ENCODE measurements around the gene IRF7.
"Not testable (repeated sequence)": the region's sequence is repeated elsewhere in the genome, so short reads cannot be mapped to it uniquely, and the experiment has no call there.

The IRF7 gene

DNA sequence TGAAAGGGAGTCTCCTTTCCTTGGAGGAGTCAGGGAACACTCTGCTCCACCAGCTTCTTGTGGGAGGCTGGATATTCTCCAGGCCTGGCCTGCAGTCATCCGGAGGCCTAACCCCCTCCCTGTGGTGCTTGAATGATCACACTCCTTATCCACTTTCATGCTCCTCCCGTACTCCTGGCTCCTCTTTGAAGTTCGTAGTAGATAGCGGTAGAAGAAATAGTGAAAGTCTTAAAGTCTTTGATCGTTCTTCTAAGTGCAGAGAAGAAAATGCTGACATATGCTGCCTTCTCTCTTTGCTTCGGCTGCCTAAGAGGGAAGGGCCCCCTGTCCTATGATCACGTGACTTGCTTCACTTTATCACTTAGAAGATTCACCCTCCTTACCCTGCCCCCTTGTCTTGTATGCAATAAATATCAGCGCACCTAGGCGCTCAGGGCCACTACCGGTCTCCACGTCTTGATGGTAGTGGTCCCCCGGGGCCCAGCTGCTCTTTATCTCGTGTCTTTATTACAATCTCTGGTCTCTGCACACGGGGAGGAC is 41.6 kb downstream of the IRF7 start:
- peak; percentile 47 for DNase-seq (ENCODE audit: low read depth, low spot score)
- H3K4me3 ChIP-seq (ENCODE audit: low read length), result not testable (repeated sequence)

- H3K4me3 ChIP-seq (ENCODE audit: low read length), result no peak overlapping the region
- no peak for DNase-seq (ENCODE audit: low read depth, low spot score)
These were observed 42.5 kb downstream of the IRF7 start for GRCh38 chr11:573146-573759.

GRCh38 chr11:571802-572185 is 44.0 kb downstream of the IRF7 start:
- H3K4me3 ChIP-seq (ENCODE audit: low read length), result no peak overlapping the region
- no peak for DNase-seq (ENCODE audit: low read depth, low spot score)

GRCh38 chr11:569158-569885 is 46.4 kb downstream of the IRF7 start:
- no peak for DNase-seq (ENCODE audit: low read depth, low spot score)
- H3K4me3 ChIP-seq (ENCODE audit: low read length), result peak overlapping the region; percentile 64

GRCh38 chr11:568306-569157 is 47.2 kb downstream of the IRF7 start:
- peak overlapping the region; percentile 64 for H3K4me3 ChIP-seq (ENCODE audit: low read length)
- peak; percentile 85 for DNase-seq (ENCODE audit: low read depth, low spot score)

DNA sequence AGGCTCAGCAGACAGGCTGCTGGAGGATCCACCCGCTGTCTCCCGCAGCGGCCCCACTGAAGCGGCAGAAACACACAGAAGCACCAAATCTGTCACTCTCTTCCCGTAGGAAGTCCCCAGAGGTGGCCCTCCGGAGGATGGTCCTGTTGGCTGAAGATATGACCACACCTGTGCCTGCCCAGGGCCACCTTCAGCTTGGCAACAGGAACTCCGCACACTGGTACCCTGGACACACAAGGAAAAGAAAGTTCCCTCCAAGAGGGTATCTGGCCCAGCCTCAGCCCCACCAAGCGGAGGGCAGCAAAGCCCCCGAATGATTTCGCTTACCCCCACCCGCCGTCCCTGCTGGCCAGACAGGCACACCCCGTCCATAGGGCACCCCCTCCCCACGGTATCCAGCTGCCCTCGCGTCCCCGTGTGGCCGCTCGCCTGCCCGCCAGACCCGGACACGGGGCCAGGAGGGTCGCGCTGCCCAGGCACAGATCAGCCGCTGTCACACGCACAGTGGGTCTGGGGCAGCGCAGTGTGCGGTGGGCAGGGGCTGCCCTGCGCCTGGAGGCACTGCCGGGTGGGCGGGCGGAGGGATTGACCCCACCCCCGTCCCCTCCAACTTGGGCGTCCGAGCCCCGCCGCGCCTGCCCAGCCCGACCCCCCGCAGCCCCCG is 48.0 kb downstream of the IRF7 start:
- H3K4me3 ChIP-seq (ENCODE audit: low read length), result peak overlapping the region; percentile 63
- DNase-seq (ENCODE audit: low read depth, low spot score), result no peak

DNA sequence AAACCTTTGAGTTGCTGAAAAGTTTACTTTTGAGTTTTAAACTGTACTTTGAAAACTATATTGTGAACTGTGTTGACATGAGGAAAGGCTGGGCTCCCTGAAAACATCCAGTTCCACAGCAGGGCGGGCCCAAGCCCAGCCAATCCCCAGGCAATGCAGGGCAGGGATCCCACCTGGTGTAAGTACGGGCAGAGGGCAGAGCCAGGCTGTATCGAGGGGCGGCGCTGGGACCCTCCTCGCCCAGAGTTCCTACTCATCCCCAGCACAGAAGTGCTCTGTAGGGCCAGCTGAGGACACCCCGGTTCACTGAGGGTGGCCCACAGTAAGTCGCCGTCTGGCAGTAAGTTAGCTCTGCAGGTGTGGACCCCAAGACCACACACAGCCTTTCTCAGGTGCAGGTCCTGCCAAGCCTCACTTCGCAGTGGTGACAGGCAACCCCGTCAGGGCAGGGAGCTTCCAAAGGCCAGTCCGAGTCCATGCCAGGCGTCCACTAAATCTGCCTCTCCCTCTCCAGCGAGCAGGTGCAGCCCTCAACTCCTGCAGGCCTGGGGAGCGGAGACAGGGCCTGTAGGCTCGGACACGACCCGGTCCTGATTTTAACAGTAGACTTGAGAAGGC is 48.6 kb downstream of the IRF7 start:
- H3K4me3 ChIP-seq (ENCODE audit: low read length), result peak overlapping the region; percentile 63
- no peak for DNase-seq (ENCODE audit: low read depth, low spot score)

GRCh38 chr11:565921-566509 is 49.7 kb downstream of the IRF7 start:
- DNase-seq (ENCODE audit: low read depth, low spot score), result no peak
- H3K4me3 ChIP-seq (ENCODE audit: low read length), result no peak overlapping the region

DNA sequence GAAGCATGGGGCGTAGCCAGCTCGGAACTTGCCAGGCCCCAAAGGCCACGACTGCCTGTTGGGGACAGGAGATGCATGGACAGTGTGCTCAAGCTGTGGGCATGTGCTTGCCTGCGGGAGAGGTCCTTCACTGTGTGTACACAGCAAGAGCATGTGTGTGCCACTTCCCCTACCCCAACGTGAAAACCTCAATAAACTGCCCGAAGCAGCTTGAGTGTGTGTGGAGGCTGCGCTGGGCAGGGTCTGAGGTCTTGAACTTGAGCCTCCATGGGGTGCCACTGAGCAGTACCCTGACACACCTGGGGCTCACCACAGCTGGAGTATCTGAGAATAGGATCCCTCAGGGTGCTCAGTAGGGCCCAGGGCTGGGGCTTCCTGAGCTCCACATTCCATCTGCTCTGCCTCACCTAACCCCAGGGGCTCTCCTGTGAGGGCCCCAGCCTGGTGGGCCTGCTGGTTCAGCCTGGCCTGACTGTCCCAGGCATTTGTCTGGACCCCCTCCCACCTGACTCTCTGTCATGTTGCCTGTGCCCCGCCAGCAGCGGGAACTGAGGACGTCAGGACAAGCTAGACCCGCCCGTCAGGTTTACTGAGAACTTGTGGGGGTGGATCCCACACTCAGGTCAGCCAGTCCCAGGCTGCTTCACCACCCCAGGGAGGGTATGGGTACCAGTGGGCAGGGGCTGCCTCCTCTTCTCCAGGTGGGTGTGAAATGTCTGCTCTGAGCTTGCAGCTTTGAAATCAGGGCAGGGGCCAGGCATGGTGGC is 51.8 kb downstream of the IRF7 start:
- no peak overlapping the region for H3K4me3 ChIP-seq (ENCODE audit: low read length)
- DNase-seq (ENCODE audit: low read depth, low spot score), result no peak

DNA sequence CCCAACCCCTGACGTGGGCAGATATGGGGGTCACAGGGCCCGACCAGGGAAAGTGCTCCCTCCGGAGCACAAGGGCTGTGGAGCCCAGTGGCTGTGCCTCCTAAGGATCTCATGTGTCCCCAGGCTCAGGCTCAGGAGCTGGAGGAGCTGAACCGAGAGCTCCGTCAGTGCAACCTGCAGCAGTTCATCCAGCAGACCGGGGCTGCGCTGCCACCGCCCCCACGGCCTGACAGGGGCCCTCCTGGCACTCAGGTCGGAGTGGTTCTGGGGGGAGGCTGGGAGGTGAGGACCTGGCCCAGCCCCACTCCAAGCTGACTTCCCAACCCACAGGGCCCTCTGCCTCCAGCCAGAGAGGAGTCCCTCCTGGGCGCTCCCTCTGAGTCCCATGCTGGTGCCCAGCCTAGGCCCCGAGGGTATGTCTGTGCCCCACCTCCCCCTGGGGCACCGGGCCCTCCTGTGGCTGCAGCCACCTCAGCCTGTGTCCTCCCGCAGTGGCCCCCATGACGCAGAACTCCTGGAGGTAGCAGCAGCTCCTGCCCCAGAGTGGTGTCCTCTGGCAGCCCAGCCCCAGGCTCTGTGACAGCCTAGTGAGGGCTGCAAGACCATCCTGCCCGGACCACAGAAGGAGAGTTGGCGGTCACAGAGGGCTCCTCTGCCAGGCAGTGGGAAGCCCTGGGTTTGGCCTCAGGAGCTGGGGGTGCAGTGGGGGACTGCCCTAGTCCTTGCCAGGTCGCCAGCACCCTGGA is 52.5 kb downstream of the IRF7 start:
- no peak overlapping the region for H3K4me3 ChIP-seq (ENCODE audit: low read length)
- DNase-seq (ENCODE audit: low read depth, low spot score), result no peak

Measured in Jurkat, Clone E6-1 (cell line).